NCI-H345 treated with DMSO at 0.1 percent for 48 hours (cell line): ENCODE results near the gene CLIC2.
"Not testable (repeated sequence)": the region's sequence is repeated elsewhere in the genome, so short reads cannot be mapped to it uniquely, and the experiment has no call there.

Source experiments
- DNase-seq: peaks from one replicate; lab custom pipeline; 2025; ENCODE audit not compliant: unreplicated experiment; lab: John Stamatoyannopoulos, UW

The CLIC2 gene

DNA sequence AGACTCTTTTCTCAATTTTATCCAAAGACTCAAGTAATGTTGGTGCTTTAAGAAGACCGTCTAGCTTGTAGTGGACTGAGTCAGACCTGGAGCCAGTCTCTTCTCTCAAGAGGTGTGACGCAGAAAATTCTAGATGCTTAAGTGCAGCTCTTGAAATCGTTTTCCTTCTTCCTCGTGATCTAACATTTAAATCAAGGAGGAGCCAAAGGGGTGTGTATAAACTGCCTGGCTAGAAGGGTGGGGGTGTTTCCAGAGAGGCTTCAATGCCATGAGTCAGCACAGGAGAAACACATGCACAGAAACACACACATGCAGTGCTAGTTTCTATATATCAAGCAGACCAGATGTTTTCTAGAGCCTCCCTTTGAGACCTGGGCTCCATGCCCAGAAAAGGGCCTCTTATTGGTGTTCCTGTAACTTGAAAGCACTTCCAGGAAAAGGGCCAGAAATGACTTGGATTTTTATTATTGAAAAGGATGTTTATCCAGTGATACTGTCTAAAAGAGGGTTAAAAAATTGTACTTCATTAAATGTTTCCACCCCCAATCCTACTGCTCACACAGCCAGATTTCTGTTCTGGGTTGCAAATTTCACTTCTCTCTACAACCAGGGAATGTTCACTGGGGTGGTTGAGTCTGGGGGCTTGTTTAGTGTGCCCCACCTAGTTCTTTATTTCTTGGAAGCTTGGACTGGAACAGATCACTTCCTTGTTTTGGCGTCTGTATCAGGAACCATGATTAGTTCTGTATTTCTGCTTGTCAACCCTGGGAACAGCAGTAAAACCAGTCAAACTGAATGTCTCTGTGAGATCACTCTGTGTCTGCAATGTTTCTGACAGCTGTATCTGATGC lies at the start of gene CLIC2:
TSS of gene CLIC2 (minus strand) at position 129 of the 851 bp plus-strand sequence. CDS start 187 bp downstream, outside the sequence.
- no peak for DNase-seq

DNA sequence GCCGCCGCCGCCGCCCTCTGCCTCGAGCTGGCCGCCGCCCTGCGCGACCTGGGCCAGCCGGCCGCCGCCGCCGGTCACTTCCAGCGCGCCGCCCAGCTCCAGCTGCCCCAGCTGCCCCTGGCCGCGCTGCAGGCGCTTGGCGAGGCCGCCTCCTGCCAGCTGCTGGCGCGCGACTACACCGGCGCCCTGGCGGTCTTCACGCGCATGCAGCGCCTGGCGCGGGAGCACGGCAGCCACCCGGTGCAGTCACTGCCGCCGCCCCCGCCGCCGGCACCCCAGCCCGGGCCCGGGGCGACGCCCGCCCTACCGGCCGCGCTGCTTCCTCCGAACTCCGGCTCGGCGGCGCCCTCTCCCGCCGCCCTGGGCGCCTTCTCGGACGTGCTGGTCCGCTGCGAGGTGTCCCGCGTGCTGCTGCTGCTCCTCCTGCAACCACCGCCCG lies 48.1 kb upstream of the CLIC2 start:
- DNase-seq: not testable (repeated sequence)

DNA sequence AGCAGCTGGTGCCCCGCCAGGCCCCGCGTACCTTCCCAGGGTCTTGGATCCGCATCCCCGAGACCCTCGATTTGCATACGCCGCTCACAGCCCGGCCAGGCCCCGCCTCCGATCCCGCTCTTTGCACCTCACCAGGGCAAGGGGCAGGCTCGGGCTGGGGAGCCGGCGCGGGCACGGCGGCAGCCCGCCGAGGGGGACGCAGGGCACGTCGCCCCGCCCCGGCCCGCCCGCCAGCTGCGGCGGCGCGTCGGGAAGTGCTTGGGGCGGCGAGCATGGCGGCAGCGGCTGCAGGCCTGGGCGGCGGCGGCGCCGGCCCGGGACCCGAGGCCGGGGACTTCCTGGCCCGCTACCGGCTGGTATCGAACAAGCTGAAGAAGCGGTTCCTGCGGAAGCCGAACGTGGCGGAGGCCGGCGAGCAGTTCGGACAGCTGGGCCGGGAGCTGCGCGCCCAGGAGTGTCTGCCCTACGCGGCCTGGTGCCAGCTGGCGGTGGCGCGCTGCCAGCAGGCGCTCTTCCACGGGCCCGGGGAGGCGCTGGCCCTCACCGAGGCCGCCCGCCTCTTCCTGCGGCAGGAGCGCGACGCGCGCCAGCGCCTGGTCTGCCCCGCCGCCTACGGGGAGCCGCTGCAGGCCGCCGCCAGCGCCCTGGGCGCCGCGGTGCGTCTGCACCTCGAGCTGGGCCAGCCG lies 47.6 kb upstream of the CLIC2 start, which contains the start of gene F8A2:
TSS of gene F8A2 (plus strand) at position 253 of the 686 bp plus-strand sequence. CDS start at position 273, 20 bp downstream.
- not testable (repeated sequence) for DNase-seq

DNA sequence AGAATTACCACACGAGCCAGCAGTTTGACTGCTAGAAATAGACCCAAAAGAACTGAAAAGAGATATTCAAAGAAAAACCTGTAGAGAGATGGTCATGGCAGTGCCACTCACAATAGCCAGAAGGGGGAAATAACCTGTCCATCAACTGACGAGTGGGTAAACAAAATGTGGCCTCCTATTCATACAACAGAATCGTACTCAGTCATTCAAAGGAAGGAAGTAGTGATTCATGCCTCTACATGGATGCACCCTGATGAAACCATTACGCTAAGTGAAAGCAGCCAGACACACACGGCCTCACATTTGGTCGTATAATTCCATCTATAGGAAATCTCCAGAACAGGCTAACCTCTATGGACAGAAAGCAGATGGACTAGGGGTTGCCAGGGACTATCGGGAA lies 45.4 kb upstream of the CLIC2 start:
- not testable (repeated sequence) for DNase-seq

DNA sequence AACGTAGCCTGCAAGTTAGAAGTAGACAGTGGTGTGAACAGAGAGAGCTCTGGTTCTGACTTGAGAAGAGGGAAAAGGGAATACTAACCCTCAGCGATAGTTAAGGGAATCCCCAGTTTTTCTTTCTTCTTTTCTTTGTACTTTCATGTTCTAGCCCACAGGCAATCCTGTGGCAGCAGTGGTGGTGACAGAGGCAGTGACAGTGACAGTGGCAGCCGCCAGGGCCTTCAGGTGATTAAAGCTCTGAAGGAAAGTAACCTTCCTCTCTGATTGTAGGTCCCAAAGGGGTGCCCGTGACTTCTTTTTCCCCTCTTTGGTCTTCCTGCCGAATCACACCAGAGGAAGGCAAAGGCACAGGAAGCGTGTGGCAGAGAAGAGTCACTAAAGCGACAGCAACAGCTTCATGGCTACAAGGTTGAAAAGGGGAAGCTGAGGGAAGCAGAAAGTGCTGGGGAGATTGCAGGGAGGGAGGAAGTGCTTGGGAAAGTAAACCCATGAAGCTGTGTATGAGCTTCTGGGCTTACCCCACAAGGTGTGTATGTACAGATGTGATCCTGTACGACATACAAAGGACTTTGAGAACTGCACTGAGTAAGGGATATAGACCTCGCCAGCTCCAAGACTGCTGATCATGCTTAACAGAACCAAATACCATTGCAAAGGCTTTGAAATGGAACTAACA lies 39.5 kb upstream of the CLIC2 start:
- not testable (repeated sequence) for DNase-seq

- not testable (repeated sequence) for DNase-seq
These were observed 29.3 kb upstream of the CLIC2 start for GRCh38 chrX:155363712-155364111.

DNA sequence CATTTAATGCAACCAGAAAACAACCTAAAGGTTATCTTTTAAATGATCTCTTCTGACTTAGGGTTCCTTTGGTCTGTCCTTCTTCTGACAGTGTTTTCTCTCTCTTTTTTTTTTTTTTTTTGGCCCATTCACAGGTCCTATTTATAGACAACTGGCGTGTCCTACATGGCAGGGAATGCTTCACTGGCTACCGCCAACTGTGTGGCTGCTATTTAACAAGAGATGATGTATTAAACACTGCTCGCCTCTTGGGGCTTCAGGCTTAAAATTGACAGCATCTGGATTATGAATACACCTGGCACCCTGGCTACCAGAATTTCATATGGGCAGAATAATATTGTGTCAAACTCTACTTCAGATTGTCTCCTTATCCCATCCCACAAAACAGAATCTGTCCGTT lies 15.0 kb upstream of the CLIC2 start:
- not testable (repeated sequence) for DNase-seq

DNA sequence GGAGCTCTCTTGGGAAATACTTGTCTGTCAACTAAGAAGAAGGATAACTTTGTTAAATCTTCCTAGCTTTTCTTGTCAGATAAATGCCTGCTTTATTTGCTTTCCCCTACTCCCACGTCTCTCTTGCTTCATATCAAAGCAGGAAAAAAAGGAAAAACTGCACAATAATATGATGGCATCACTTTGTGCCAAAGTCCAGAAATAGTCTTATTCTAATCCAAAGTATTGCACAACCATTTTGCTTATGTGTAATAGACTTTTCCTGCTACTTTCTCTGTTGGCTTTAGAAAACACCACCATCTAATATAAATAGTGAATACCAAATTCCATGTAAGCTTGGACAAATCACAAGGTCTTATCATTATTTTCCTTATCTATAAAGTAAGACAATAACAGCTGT lies 11.3 kb upstream of the CLIC2 start:
- DNase-seq: not testable (repeated sequence)

GRCh38 chrX:155335337-155335712 lies 911 bp upstream of the CLIC2 start:
- not testable (repeated sequence) for DNase-seq

DNA sequence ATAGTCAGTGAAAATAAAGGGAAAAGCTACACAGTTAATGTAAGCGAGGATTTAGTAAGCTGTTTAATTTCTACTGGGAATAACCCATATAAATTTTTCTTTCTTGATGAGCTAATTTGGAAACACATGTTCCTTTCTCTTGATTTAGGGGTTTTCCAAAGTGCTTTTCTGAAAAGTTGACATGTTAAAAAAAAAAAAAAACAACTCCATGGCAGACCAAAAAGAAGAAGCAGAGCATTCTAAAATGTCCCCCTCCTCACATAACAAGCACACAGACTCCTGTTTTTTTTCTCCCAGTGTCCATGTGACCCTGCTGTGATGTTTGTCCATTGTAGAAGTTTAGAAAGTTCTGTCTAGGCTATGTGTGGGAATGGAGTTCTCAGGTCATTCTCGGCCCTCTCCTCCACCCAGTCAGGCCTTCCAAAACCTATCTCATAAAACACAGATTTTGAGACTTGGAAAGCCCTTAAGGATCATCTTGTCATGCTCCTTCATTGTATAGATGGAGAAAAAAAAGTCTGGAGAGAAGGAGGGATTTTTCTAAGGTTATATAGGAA lies 792 bp downstream of the CLIC2 start:
- no peak for DNase-seq

DNA sequence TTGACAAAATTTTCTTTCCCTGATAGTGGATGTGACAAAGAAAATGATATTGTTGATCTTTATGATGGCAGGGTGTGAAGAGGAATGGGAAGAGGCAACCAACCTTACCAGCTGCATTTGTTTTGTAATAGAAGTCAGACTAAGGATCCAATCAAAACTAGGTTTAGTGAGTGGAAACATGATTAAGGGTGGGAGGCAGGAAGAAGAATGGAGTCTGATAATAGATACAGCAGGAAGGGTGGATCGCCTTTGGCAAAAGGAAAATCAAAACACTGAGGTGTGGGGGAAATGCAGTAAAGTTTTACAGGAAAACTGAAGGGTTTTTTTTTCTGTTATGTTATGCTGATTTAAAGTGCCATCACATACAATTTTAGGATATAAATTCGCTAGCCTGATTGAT lies 3.4 kb downstream of the CLIC2 start:
- DNase-seq: no peak

DNA sequence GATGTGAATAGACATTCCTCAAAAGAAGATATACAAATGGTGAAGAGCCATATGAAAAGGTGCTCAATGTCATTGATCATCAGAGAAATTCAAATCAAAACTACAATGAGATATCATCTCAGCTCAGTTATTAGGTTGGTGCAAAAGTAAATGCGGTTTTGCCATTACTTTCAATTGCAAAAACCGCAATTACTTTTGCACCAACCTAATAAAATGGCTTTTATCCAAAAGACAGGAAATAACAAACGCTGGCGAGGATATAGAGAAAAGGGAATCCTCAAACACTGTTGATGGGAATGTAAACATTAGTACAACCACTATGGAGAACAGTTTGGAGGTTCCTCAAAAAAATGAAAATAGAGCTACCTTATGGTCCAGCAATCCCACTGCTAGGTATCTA lies 5.1 kb downstream of the CLIC2 start:
- DNase-seq: no peak

DNA sequence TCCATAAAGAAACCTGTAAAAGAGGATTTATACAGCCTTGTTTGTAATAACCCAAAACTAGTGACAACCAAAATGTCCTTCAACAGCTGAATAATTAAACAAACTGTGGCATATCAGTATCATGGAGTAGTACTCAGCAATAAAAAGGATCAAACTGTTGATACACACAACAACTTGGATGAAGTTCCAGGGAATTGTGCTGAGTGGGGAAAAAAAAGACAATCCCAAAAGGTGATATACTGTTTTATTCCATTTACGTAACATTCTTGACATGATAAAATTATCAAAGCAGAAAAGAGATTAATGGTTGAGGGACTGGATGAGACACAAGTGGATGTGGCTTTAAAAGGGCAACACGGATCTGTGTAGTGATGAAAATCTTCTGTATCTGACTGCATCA lies 7.8 kb downstream of the CLIC2 start:
- no peak for DNase-seq

DNA sequence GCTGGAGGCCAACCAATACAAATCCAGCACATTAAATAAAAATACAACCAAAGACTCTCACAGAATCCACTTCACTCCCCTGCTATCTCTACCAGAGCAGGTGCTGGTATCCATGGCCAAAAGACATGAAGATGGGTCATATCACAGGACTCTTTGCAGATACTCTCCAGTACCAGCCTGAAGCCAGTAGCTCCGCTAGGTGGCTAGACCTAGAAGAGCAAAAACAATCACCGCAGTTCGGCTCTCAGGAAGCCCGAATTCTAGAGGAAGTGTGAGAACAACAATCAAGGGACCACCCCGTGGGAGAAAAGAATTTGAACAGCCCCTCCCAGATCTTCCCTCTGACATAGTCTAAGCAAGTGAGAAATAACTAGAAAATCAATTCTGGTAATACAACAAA lies 20.2 kb downstream of the CLIC2 start:
- no peak for DNase-seq

GRCh38 chrX:155313766-155314165 lies 20.6 kb downstream of the CLIC2 start:
- no peak for DNase-seq

DNA sequence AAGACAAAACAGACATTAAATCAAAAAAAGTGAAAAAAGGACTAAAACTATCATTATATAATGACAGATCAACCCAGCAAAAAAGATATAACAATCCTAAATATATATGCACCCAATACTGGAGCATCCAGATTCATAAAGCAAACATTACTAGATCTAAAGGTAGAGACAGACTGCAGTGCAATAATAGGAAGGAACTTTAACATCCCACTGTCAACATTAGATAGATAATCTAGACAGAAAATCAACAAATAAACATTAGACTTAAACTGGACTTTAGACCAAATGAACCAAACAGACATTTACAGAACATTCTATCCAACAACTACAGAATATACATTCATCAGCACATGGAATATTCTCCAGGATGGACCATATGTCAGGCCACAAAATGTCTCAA lies 40.6 kb downstream of the CLIC2 start:
- DNase-seq: no peak

DNA sequence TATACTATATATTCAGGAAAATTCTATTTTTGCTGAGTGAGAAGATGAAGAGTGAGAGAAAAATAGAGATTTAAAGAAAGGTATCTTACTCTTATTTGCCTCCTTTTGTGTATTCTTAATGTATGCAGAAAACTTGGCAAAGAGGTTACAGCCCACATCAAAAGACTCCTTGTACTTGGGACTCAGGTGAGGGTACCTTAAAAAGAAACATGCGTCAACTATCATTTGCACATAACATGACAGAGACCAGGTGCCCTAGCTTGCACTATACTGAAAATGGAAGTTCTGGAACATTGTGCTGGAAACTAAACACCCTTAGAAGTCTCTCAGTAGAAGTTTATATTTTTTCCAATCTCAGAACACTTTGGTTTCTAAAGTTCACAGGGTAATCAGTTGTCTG lies 54.5 kb downstream of the CLIC2 start:
- no peak for DNase-seq

DNA sequence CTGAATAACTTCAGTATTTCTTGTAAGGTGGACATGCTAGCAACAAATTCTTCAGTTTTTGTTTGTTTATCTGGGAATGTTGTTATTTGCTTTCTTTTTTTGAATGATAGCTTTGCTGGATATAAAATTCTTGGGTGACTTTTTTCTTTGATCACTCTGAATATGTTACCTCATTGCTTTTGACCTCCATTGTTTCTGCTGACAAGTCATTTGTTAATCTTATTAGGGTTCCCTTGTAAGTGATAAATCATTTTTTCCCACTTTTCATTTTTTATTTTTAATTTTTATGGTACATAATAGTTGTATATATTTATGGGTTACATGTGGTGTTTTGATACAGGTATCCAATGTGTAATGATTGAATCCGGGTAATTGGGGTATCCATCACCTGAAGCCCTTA lies 63.4 kb downstream of the CLIC2 start:
- no peak for DNase-seq

GRCh38 chrX:155267995-155268394 lies 66.4 kb downstream of the CLIC2 start:
- DNase-seq: not testable (repeated sequence)

GRCh38 chrX:155266439-155266838 lies 68.0 kb downstream of the CLIC2 start:
- DNase-seq: no peak
